Vagina (tissue), 2 donors: ENCODE measurements around the gene B4GALT3.

Experiments
- POLR2A ChIP-seq, 2 donors: fragments of 450-650 bp; IDR thresholded peaks; one replicate each; pipeline ENCODE4 v1.6.1; 2017; ENCODE audit warnings: antibody characterized with exemption in 2 of 2, mild to moderate bottlenecking in 2 of 2, moderate library complexity in 2 of 2
- POLR2AphosphoS5 ChIP-seq, 2 donors: sonication (generic); formaldehyde crosslinking; IDR thresholded peaks; one replicate each; pipeline ENCODE4 v1.9.0; 2017; ENCODE audit warnings: antibody characterized with exemption in 2 of 2, mild to moderate bottlenecking in 2 of 2, low read depth in 1 of 2; ENCODE audit not compliant: insufficient read depth in 1 of 2
- TF ChIP-seq, protein P1 (sequence below), 3 experiments: fragments of 450-650 bp in 2 of 3; fragments of 200-600 bp in 1 of 3; sonication (generic) in 1 of 3; IDR thresholded peaks; one replicate each; pipeline ENCODE4 v1.5.1; 2017 to 2019; ENCODE audit warnings: antibody characterized with exemption in 3 of 3, mild to moderate bottlenecking in 2 of 3, moderate library complexity in 2 of 3

DNA sequence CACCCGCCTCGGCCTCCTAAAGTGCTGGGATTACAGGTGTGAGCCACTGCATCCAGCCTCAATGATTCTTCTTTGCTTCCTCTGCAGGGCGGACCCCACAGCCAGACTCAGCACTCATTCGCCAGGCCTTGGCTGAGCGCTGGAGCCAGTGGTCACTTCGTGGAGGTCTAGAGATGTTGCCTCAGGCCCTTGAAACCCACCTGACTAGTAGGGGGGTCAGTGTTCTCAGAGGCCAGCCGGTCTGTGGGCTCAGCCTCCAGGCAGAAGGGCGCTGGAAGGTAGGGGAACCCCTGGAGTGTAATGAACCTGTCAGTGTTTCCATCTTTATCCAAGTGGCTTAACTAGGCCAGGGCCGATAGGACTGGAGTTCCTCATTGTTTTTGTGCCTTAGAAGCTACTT, 8.4 kb downstream of the B4GALT3 start:
- TF ChIP-seq, protein P1, sequence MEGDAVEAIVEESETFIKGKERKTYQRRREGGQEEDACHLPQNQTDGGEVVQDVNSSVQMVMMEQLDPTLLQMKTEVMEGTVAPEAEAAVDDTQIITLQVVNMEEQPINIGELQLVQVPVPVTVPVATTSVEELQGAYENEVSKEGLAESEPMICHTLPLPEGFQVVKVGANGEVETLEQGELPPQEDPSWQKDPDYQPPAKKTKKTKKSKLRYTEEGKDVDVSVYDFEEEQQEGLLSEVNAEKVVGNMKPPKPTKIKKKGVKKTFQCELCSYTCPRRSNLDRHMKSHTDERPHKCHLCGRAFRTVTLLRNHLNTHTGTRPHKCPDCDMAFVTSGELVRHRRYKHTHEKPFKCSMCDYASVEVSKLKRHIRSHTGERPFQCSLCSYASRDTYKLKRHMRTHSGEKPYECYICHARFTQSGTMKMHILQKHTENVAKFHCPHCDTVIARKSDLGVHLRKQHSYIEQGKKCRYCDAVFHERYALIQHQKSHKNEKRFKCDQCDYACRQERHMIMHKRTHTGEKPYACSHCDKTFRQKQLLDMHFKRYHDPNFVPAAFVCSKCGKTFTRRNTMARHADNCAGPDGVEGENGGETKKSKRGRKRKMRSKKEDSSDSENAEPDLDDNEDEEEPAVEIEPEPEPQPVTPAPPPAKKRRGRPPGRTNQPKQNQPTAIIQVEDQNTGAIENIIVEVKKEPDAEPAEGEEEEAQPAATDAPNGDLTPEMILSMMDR (IDR thresholded peaks at IDR 0.05) = no peak
- no peak for TF ChIP-seq POLR2A (IDR thresholded peaks at IDR 0.05)
- no peak for TF ChIP-seq POLR2AphosphoS5 (IDR thresholded peaks at IDR 0.05; ENCODE audit: insufficient read depth in 1 of 2, low read depth in 1 of 2)
